HG02870 (cell line): ENCODE data around the gene INSIG1.

Experiments used
- ATAC-seq: cut with Tn5 transposase; IDR thresholded peaks from one replicate; pipeline ENCODE4 v1.9.1; 2021; ENCODE audit warnings: mild to moderate bottlenecking, moderate library complexity; ENCODE audit not compliant: unreplicated experiment

The INSIG1 gene

GRCh38 chr7:155297517-155298287, at the start of gene INSIG1:
INSIG1 (plus strand) TSS chr7:155297878; CDS start chr7:155298286, 408 bp downstream.
- ATAC-seq: peak; percentile 51

DNA sequence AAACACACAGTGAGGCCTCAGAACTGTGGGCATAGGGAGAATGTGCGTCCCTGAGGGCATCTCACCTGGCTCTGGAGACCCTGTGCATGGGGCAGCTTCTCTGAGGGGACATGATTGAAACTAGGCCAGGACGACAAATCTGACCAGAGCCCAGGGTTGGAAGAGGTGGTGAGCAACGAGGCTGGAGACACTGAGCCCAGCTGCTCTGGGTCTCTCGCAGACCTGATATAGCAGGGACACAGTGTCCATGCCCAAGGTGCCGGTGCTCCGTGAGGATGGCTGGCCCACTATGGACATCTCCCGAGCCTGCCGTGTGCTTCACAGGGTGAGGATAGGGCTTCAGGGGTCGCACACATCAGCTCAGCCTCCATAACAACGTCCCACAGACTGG, 49.3 kb upstream of the INSIG1 start:
- ATAC-seq: no peak

DNA sequence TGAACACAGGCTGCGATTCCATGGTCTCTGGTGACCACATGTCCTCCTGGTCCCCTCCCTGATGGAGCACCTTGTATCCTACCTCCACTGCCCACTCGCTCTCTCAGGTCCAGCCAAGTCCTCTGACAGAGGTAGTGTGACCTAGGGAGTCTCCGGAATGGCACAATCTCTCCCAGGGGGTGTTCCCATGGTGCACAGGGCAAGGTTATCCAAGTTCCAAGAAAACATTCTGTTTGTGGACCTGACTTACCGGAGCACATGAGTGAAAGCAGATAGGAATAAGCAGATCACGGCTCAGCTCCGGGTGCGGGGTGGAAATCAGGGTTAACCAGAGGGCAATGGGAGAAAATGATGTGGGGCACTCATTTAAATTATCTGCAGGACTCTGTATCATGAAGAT, 45.8 kb upstream of the INSIG1 start:
- ATAC-seq: no peak

DNA sequence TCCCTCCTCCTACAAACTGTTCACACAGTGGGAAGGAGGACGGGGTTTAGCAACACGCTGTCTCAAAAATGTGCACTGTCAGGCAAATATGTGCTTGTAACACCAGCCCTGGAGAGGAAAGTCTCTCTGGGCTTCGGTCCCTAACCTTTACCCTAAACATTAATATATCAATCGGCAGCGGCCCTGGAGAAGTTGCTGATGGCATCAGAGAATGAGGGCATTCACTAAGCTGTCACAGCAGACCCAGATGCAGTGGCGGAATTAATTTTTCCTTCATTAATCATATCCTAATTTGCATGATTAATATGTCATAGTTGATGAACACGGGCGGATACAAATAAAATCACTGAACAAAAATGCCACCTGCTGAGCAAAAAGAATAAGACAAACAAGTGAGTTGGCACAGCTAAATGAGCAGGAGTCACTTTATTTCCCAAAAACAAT, 45.2 kb upstream of the INSIG1 start:
- no peak for ATAC-seq

- no peak for ATAC-seq
Measured at GRCh38 chr7:155252892-155253501, 44.7 kb upstream of the INSIG1 start.

DNA sequence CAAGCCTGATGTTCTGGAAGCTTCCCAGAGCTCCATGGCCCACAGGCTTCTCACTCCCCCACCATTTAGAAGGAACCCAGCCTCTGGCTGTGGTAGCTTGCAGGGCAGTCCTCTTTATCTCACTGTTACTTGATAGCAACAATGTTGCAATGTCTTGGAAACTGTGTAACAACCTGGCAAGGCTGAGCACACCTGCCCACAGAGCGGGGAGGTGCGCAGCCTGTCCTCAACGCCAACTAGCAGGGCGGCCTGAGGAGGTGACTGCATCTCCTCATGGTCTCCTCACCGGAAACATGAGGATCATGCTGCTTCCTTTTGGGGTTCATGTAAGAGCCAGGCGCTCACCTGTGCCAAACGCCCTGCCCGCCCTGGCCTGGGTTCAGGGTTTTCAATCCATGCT, 43.7 kb upstream of the INSIG1 start:
- ATAC-seq: no peak

DNA sequence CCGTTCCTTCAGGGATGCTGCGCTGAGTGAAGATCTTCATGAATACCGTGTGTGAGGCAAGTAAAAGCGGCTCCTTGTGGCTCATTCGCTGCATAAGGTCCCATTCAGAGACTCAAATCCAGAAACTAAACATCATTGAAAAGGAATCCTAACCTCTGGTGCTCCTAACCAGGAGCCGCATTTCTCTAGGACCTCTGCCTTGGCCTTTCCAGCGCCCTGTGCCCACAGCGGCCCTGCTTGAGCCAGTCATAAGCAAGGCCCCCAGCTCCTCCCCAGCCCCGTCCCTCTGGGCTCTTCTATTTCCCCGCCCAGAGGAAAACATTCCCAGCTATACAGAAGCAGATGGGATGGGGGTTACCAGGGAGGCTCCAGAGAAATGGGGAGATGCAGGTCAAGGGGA, 42.6 kb upstream of the INSIG1 start:
- ATAC-seq: no peak

GRCh38 chr7:155255621-155256020, 42.1 kb upstream of the INSIG1 start:
- ATAC-seq: no peak

DNA sequence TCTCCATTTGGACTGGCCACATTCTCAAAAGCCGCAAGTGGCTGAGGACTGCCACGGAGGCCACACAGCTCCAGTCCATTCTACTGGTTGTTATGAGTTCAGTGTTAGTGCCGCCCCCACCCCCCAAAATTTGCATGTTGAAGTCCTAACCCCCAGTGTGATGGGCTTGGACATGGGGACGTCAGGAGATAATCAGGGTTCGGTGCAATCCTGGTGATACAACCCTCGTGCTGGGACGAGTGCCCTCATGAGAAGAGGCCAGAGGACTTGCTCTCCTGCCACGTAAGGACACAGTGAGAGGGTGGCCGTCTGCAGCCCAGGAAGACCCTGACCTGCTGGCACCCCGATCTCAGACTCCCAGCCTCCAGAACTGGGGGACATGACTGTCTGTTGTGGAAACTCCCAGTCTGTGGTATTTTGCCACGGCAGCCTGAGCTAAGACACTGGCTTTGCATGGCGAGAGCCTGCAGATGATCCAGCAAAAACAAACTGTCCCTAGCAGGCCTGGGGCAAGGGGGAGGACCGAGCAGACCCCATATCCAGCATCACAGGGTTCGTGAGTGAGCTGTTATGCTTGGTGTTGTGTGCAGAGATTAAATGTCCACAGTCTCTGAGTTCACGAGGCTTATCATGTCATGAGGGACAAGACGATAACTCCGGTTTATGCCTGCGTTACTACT, 41.5 kb upstream of the INSIG1 start:
- ATAC-seq: no peak

DNA sequence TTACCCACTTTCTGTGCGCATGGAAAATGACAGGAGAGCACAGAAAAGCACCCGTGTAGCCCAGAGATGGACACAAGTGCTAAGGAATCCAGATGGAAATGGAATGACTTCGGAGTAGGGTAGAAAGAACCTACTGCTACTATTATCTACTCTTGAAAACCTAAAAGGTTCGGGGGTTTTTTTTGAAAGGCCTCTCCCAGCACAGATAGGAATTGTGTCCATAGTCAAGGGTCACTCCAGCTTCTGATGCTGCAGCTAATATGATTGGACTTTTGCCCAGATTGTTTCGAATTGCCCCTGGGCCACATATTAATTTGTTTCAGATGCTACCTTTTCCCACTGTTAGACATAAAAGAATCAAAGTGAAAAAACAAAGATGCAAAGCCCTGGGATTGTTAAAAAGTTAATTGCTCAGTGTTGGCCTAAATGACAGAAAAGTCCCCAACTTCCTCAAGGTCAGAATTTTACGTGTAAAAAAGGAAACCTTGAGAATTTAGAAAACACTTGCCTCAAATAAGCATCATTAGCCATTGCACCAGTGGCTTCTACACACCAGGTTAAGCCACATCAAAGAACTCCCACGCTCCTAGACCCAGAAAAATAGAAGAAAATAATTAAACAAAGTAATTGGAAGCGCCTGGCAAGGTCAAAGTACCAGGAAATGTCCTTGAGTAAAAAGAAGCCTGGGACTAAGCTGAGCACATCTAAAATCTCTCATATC, 40.8 kb upstream of the INSIG1 start:
- ATAC-seq: no peak

- ATAC-seq: no peak
Measured at GRCh38 chr7:155257482-155258225, 40.0 kb upstream of the INSIG1 start.

GRCh38 chr7:155258226-155258560, 39.5 kb upstream of the INSIG1 start:
- ATAC-seq: no peak

- no peak for ATAC-seq
Measured at GRCh38 chr7:155259866-155260497, 37.7 kb upstream of the INSIG1 start.

- no peak for ATAC-seq
Measured at GRCh38 chr7:155260498-155260872, 37.2 kb upstream of the INSIG1 start.

GRCh38 chr7:155261031-155261985, 36.4 kb upstream of the INSIG1 start:
- ATAC-seq: no peak

GRCh38 chr7:155262031-155262430, 35.6 kb upstream of the INSIG1 start:
- ATAC-seq: no peak

- ATAC-seq: no peak
Measured at GRCh38 chr7:155263051-155263450, 34.6 kb upstream of the INSIG1 start.

DNA sequence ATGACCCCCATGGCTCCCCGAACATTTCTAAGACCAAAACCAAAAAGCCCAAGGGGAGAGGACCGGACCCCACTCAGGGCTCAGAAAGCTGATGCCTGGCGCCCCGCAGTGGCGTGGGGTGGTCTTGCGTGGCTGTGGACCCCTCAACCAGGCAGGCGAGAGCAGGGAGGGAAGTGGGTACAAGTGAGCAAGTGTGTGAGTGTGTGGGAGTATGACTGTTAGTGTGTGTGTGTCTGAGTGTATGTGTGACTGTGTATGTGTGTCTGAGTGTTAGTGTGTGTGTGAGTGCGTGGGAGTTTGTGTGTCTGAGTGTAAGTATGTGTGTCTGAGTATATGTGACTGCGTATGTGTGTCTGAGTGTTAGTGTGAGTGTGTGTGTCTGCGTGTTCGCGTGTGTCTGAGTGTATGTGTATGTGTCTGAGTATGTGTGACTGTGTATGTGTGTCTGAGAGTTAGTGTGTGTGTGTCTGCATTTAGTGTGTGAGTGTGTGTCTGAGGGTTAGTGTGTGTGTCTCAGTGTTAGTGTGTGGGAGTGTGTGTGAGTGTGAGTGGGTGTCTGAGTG, 34.0 kb upstream of the INSIG1 start:
- no peak for ATAC-seq

GRCh38 chr7:155265144-155265543, 32.5 kb upstream of the INSIG1 start:
- no peak for ATAC-seq
